Activated CD4-positive, alpha-beta T cell treated with anti-CD3 and anti-CD28 coated beads, Interleukin-2, amount 50 U/mL, for 16 hours (primary cell): ENCODE results near the gene ZNF804B.

Source experiments
- DNase-seq: peaks from one replicate; pipeline ENCODE4 v3.0.0-alpha.2; 2020

ZNF804B gene

GRCh38 chr7:88842201-88842600 is 82.7 kb downstream of the ZNF804B start:
- no peak for DNase-seq

DNA sequence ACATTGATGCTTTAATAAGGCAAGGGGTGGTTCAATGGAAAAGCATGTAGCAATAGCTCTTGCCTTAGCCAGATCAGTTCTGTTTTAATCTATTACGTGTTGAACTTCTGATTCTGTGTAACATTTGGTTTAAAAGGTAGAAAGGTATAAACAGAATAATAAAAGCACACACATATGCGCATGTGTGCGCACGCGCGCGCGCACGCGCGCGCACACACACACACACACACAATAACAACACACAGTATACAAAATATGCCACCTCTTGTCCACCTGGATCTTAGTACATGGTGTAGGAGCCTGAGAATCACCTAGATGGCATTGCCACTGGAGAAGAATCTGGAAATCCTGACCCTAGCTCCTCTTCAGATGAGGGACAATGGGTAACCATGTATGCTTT is 85.6 kb downstream of the ZNF804B start:
- no peak for DNase-seq

- no peak for DNase-seq
These were observed 91.7 kb downstream of the ZNF804B start for GRCh38 chr7:88851220-88851619.

DNA sequence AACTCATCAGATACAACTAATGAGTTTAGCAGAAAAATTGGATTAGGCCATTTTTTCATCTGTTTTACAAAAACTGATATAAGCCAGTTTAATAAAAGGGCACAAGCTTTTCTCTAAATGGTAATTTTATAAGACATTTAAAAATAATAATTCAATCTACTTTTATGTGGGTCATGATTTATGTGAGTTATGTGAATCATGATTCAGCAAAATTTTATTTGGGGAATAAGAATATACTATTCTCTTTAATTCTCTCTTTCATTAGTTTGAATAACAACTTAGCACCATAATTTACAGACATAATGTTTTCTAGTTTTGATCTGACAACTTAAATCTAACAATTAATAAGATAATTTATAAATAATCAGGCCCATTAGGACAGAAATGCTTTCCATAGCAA is 99.8 kb downstream of the ZNF804B start:
- DNase-seq, result no peak

- no peak for DNase-seq
These were observed 106.9 kb downstream of the ZNF804B start for GRCh38 chr7:88866265-88866863.

DNA sequence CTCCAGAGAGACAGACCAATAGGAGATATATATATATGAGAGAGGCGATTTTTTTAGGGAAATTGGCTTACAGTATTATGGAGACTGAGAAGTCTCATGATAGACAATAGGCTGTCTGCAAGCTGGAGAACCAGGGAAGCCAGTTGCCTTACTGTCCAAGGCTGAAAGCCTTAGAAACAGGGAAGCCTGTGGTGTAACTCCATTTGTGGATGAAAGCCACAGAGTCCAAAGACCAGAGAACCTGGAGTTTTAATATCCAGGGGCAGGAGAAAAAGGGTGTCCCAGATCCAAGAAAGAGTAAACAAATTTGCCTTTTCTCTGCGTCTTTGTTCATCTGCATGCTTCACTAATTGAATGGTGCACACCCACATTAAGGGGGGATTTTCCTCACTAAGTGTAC is 107.7 kb downstream of the ZNF804B start:
- no peak for DNase-seq

DNA sequence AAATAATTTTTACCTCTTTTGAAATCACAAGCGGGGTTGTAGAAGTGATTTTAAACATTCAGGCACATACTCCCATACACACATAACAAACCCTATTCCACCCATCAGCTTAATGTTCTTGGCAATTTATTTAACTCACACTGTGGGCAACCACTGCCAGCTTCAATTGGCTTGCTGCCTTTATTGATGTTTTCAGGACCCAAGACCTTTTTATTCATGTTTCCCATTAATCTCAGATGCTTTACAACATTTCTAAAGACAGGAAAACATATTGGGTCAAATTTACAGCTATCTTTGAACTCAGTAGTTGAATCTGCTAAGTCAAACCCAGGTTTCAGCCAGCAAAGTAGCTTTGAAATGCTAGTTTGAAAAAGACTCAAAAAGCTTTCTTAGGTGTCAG is 109.0 kb downstream of the ZNF804B start:
- DNase-seq, result no peak

DNA sequence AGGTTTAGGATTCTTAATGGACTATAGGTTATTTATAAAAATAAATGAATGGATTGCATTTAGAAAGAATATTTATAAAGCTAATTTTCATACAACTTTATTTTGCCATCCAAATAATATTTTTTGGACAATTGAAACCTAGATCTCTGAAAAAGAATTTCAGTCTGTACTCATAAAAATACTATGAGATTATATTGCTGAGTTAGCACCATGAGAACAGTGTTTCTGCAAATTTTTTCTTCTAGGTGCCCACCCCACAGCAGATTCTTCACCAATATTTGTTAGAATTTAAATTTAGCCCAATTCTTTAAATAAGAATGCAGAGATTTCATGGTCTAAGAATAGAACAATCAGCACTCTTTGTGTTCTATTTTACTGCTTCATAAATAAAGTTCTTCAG is 121.6 kb downstream of the ZNF804B start:
- no peak for DNase-seq

DNA sequence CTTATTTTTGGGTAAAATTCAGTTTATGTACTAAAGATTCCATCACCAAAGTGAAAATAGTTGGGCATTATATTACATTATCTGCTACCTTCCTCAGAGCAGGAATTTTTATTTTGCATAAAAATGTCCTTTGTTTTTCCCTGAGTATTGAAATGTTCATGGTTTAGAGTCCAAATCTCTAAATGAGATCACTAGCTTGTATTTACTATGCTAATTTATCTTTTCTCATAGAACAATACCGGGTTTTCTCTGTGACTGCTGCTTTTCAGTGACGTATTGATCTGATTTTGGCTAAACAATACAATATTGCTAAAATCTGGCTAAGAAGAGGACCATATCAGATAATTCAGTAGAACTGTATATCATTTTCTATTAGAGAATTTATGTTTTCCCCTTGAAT is 125.6 kb downstream of the ZNF804B start:
- no peak for DNase-seq

DNA sequence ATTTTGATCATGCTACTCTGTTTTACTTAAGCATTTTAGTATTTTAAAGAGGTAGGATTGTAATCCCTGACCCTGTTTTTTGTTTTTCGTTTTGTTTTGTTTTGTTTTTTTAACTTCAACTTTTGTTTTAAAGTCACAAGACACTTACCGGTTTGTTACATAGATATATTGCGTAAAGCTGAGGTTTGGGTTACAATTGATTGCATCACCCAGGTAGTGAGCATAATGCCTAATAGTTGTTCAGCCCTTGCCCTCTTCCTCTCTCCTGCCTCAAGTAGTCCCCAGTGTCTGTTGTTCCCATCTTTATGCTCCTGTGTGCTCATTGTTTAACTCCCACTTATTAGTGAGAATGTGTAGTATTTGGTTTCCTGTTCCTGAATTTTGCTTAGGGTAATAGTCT is 129.2 kb downstream of the ZNF804B start:
- DNase-seq, result no peak

DNA sequence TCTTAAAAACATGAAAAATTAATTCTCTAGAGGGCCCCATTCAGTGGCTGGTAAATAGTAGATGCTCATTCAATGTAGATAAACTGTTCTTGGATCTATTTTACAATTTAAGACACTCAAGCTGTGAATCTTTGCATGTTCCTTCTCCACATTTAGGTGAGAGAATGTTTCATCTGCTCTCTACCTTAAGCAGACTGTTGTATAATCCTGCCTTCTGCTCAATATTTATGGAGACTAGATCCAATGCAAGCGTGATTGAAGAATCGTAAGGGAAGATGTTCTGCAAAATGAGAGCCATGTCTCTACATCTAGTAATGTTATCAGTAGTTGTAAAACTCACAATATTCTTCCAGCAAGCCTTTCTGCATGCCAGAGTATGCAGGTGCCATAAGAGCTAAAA is 151.0 kb downstream of the ZNF804B start:
- DNase-seq, result no peak

DNA sequence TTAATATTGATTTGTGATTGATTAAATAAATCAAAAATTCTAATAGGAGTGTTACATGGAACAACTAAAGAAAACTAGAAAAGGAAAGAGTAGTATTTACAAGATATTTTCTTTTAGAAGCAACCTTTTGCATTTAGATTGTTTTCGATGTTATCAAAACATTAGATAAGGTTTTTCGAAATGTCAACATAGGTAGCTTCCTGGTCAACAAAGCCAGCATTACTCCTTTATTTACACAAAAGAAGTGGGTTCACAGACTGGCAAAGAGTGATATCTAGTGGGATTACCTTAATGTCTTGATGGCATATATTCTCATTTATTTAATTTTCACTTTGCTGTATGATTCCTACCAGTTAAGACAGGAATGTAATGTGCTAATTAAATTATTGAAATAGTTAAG is 153.4 kb downstream of the ZNF804B start:
- no peak for DNase-seq

DNA sequence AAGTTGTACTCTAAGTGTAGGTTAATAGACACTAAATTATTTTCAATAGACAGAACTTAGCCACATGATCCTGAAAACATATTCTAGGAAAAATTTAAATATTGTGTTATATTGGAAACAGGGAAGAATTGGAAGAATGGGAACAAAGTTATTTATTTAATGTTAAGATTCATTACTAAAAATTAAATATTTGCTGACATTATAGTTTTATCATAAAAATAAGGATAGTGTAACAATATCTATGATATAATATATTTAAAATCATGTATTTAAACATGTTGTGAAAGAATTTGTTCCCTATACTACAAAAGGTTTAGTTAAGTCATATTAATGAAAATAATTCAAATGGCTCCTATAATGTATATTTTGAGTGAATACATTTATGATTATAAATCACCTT is 156.1 kb downstream of the ZNF804B start:
- no peak for DNase-seq

DNA sequence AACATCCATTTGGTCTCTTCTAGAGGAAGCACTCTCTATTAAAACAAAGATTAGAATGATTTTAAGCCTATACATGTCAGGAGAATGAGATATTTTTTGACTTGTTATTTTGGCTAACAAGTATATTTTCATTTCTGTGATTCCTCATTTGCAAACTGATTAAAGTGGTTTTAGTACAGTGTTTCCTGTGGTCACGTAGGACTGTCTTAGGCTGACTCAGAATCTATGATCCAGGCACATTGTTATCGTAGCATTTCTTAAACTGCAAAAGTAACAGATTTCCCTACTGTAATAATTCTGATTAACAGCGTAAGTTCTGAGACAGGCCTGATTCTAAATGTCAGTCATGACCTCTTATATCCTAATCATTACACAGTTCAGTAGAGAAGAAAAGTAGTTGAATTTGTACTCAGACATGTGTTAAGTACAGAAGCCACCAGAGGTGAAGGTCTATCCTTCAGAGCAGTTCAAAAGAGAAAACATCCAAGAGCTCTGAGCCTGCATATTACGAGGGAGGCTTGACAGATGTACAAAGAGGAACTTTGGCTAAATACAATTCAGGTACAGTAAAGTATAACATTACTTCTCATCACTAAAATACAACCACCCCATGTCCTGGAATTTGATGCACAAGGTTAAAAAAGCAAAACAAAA is 160.1 kb downstream of the ZNF804B start:
- no peak for DNase-seq

GRCh38 chr7:88922944-88923343 is 163.4 kb downstream of the ZNF804B start:
- DNase-seq, result no peak

DNA sequence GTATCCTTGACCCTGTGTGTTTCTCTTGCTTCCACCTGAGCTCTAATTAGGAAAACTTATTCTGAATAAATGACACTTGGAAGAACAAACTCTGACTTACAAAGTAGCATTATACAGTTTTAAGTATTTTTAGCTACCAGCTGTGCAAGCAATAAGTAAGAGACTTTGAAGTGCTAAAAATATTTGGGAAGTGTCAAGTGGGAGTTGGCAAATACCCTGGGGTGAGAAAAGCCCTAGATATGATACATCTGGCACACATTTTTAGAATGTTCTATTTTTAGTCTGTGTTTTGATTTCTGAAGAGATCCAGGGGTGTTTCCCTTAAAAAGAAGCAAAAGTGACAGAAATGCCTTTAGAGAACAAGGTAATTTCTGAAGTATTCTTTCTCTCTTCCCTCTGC is 168.8 kb downstream of the ZNF804B start:
- no peak for DNase-seq

DNA sequence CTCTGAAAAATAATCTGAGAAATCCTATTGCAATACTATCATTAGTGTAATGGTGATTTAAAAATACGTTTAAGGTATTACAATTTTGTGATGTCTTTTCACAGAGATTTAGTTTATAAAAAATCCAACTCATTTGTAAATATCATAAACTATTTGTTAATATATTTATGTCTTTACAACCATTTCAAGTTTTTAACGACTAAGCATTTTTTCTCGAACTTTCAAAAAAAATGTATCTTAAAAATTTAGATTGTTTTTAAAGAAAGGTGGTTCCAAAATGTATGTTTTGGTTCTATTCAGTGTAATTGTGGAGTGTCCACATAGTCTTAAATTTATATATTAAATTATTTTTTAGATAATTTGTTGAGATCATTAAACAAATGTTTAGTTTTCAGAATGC is 170.2 kb downstream of the ZNF804B start:
- no peak for DNase-seq

GRCh38 chr7:88933285-88933684 is 173.8 kb downstream of the ZNF804B start:
- no peak for DNase-seq

- DNase-seq, result no peak
These were observed 183.5 kb downstream of the ZNF804B start for GRCh38 chr7:88942815-88943501.

DNA sequence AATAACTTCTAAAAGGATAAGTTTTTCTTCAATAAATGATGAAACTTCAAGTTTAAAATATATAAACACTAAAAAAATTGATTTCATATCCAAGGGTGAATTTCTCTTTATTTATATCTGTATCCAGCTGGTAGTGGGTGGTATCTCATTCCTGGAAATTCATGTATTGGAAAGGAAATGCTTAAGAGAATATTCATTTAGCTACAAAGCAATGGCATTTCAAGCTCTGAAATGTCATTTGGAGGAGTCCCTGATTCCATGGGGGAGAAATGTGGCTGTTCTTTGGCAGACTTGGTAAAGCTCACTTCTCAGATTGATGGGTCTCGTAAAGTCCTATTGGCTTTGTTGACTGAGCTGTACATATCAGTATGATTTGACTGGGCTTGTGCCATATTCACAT is 192.3 kb downstream of the ZNF804B start:
- no peak for DNase-seq

GRCh38 chr7:88964418-88964817 is 204.9 kb downstream of the ZNF804B start:
- DNase-seq, result no peak

- DNase-seq, result no peak
These were observed 205.9 kb downstream of the ZNF804B start for GRCh38 chr7:88965371-88965770.

- no peak for DNase-seq
These were observed 207.9 kb downstream of the ZNF804B start for GRCh38 chr7:88967432-88967831.

GRCh38 chr7:88969167-88969566 is 209.7 kb downstream of the ZNF804B start:
- DNase-seq, result no peak

- no peak for DNase-seq
These were observed 225.8 kb downstream of the ZNF804B start for GRCh38 chr7:88985295-88985694.
